Central memory CD4-positive, alpha-beta T cell (primary cell): ENCODE data around the gene HOXD3.

Source experiments
- DNase-seq: peaks from one replicate; pipeline ENCODE4 v3.0.0; 2022
- total RNA-seq, 3 experiments: gene quantifications; one replicate each; lab custom pipeline; 2026; lab: John Stamatoyannopoulos, UW

HOXD3 gene
- 0 reads per million in 3 experiments for total RNA-seq

DNA sequence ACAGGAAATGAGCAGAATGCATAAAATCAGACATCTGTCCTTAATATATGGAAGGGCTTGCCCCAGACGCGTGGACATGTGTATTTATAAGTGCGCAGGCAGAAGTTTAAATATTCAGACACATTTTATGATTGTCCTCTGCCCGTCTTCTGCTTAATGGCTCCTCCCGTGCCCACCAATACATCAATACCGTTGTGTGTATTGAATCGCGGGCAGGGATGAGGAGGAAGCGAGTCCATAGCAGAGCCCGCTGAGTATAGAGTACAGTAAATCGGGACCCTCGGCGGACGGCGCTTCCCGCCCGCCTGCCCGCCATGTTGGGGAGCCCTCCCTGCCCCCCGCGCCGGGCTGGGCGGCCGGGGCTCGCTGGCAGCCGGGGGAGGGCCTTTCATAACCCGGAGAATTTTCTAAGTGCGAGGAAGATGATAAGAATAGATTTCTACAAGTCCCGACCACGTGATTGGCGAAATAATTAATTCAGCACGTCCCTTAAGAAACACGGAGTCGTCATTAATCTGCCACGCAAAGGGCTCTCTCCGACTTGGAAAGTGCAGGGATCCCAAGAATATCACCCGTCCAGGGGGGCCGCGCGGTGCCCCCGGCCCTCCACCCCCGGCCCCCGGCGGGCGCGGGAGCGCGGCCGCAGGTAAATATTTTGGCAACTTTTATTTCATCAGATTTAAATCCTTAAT lies at the start of gene HOXD3:
Gene HOXD3 (plus strand): TSS at position 501 of the 692 bp plus-strand sequence. CDS start 11,808 bp downstream, outside the sequence.
- DNase-seq, result no peak

DNA sequence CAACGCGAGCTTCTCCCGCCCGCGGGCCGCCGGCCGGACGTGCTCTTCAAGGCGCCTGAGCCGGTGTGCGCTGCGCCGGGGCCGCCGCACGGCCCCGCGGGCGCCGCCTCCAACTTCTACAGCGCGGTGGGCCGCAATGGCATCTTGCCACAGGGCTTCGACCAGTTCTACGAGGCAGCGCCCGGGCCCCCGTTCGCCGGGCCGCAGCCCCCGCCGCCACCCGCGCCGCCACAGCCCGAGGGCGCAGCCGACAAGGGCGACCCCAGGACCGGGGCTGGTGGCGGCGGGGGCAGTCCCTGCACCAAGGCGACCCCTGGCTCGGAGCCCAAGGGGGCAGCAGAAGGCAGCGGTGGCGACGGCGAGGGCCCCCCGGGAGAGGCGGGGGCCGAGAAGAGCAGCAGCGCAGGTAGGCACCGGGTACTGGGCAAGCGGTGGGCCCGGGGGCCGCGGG lies 49.4 kb upstream of the HOXD3 start:
- DNase-seq, result no peak

DNA sequence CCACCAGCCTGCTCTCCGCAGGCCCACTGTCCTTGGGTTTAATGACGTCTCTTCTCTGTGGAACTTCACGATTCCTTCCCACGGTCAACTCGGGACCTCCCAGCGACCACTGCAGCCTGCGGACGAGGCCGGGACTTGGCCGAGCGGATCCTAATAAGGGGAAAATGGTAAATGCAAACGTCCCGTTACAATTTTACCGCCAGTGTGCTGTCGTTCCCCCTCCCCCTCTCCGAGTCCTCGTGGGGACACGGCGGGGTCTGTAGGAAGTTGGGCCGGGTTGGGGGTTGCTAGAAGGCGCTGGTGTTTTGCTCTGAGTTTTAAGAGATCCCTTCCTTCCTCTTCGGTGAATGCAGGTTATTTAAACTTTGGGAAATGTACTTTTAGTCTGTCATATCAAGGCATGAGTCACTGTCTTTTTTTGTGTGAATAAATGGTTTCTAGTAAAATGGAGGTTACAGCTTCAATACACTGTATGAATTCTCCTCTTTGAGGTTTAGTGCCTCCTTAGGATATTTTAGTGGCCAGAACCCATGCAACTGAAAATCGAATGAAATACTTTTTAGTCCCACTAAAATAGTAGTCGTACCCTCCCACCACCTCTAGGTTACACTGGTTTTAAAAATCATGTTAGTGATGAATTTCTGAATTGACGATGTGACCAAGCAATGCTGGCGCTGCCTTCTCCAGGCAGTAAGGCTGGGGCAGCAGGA lies 47.8 kb upstream of the HOXD3 start:
- DNase-seq, result no peak

DNA sequence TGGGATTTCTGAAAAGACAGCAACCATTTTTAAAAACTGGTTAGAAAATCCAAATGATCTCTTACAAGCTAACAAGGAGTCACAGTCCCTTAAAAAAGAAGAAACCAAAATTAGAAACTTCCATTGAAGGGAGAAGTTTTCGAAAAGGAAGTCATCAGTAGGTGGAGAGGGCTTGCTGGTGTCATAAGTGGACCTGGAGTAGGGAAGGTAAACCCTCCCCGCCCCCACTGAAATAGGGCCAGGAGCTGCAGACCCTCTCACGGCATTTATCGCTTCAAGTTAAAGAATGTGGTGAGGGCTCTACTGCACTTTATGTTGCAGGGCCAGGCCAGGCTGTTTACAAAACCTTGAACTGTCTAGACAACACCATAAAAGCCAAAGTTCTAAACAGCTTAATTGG lies 47.2 kb upstream of the HOXD3 start:
- no peak for DNase-seq

DNA sequence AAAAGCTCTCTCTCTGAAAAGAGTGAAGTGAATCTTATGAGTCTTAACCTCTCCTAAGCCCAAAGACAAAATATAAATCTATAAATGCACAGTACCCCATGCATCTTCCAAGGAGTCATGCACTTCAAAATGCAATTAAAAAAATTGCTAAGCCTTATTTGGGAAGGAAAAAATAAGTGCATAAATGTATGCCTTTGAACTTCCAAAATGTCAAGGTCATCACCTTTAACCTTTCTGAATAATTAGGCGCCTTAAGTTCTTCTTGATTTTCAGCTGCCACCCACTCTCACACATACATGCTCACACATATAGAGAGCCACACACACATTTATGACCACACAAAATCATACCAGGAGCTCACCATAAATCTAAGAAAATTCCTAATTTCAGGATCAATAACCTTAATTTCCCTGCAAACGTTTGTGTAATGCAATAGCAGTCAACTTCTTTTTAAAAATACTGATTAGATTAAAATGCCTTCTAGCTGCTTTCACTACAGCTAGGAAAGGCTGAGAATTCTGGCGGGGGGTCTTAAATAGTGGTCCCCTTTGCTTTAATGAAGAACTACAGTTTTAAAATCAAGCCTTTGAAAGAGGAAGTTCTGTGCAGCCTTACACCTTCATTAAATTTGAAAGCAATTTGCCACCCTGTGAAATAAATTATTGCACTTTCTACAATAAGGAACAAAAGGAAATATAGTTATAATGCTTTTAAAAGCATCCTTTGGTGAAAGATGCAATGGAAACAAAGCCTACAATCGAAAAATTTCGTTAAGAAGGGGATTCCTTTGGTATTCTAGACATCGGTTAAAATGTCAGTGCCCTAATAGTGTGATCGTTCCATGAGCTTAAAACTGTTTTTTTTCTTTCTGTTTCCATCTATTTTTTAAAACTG lies 46.4 kb upstream of the HOXD3 start:
- no peak for DNase-seq

DNA sequence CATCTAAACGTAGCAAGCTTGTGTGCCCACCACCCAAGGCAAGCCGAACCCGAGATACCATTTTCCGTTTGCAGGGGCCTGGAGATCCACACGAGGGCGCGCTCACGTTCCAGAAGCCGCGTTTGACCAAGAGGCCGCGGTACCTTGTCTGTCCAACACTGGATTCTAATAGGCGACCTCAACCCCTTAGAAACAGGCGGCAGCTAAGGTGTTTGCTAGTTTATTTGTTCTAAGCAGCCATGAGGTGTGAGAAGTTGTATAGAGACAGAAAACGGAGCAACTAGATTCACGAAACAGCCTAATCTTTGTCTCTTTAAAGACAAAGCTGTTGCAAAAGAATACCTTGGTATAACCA lies 45.8 kb upstream of the HOXD3 start:
- DNase-seq, result no peak

DNA sequence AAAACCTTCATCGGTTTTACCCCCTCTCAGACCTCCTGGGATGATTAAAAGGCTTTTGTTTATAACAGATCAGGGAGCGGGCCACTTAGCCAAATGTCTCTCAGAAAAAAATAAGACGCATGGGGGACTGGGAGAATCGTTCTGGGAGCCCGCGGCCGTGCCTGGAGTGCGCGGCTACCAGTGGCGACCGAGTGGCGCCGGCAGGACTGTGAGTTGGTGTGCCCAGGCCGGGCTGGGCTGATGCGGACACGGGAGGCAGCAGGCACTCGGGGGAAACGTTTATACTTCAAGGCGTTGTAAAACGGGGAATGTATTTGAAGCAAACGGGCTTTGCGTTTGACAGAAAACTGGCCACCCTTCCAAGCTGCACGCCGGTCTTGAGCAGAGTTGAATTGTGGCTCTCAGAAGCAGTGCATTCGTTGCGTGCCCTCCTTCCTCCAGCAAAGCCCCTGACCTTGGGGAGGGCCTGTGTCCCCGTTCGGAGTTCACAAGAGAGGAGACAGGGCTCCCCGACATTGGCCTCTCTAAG lies 45.2 kb upstream of the HOXD3 start:
- DNase-seq, result no peak

DNA sequence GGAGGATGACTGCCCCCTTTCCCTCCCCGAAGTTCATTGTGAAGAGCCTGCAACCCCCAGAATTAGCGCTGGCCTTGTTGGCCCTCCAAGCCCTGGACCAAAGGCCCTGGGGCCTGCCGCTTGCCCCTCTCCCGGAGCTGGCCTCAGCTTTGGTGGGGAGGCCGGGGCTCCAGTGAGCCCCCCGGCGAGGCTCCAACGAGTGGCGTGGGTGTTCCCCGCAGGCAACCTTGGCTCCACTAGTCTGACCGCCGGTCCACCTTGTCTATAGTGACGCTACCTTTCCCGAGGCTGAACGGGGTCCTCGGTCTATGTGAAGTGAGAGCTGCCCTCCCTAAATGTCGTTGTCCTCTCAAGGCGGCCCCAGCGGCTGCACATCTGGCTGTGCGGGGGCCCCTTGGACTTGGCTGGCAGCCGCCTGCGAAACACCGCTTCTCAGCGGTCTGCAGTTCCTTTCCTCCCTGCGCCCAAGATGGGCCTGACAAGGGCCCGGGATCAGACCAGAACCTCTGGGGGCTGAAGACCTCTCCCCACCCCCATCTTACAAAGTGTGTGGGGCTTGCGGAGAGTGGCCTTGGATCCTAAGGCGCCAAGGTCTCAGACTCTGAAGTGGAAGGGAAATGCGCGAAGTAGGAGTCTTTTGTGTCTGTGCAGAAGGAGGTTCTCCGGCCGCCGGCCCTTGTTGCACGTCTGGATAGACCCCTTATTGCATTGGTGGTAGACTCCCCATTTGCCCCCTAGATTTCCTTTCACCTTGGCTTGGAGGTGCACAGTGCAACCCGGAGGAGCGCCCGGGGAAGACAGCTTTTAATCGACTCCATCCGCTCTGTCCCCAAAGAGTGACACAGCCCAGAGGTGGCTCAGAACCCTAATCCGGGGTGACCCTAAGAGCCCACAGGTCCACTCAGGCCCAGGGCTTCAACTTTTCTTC lies 44.5 kb upstream of the HOXD3 start:
- no peak for DNase-seq

DNA sequence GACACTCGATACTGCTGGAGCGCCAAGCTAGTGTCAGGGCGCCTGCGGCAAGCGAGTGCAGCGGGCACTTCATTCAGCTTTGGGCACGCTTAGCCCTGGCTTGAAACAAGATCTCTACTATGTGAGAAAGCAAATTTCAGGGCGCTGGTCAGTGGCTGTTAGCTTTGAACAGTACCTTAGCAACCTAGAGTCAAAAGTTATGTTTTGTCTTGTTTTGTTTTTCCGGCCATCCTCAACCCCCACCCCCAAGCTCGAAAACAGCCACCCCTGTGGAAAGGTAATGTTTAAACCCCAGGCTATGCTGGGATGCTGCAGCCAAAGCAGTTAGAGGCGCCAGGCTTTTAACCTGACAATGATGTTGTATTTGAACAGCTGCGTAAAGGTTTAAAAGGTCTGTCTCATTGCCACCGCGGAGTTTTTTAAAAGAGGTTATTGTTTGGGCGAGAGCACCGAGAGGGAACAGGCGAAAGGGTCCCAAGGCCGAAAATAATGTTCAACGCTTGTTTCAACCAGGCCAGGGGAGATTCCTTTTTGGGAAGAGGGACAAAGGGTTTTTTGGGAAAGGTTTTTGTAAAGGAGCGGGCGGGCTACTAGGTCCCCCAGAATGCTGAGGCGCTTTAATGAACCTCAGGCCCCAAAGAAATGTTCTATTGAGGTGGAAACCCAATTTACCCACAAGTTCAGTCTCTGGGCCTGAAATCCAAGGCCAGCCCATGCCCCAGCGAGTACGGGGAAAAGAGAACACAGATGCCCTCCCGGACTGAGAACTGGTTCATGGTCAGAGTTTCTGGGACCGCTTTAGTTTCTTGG lies 42.8 kb upstream of the HOXD3 start:
- DNase-seq, result no peak

DNA sequence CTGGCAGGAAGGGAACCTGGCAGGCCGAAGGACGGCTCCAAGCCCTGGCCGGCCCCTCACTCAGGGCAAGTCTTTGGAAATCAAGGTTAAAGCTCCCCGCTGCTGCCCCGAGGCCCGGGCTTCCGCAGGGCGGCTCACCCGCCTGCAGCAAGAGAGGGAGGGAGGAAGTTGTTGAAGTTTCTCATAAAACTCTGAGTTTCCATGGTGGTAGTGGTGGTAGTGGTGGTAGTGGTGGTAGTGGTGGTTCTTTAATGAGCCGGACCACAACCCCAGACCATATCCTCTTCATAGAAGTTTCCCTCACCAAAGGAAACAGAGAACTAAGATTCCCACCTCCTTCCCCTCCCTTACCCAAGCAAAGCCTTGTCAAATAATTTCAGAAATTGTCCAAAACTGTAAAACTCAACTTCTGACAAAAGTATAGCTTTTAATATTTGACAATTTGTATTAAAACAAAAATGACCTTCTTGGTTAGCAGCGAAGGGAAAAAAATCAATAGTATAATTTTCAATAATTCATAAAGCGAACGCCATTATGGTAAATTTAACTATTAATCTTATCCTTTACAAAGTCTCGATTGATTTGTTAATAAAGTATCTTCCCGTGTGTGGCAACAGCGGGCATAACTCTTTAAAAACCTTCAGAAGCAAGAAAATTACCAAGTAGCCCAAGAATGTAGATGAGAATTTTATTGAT lies 42.0 kb upstream of the HOXD3 start:
- DNase-seq, result no peak

DNA sequence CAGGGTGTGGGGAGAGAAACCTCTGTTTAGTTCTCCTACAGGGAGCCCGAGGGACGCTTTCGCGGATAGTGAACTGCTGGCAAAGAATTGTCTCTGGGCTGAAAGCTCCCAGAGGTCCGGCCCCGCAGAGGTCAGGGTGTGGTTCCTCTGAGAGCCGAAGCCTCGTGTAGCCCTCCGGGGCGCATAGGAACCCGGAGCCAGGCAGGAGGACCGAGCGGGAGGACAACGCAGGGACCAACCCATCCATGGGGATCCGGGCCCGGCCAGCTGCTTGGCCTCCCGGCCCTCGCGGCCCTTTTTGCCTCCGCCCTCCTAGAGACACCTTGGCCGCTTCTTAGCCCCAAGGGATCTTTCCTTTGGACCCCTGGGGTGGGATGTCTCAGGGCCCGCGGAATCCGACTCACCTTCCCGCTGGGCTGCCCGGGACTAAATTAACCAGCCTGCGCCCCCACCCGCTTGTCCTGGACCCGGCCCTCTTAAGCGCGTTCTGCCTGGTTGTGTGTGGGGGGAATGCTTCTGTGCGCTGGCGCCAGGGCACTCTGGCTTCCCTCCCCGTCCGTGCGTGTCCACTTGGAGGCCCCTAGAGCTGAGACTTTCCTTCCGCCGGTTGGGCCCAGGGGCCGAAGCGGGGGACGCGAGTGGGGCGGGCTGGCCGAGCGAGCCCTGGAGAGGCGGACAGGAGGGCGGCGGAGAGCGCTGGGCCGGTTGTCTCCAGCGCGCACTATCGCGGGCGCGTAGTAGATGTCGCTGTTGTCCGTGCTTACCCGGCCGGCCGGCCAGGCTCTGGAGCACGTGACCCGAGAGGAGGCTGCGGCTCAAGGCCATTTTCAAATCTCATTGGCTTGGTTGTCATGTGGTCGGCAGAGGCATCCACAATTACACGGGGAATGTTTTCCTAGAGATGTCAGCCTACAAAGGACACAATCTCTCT lies 41.0 kb upstream of the HOXD3 start, which contains the start of gene HOXD10:
Gene HOXD10 (plus strand): TSS at position 896 of the 931 bp plus-strand sequence. CDS start 56 bp downstream, outside the sequence.
- no peak for DNase-seq

DNA sequence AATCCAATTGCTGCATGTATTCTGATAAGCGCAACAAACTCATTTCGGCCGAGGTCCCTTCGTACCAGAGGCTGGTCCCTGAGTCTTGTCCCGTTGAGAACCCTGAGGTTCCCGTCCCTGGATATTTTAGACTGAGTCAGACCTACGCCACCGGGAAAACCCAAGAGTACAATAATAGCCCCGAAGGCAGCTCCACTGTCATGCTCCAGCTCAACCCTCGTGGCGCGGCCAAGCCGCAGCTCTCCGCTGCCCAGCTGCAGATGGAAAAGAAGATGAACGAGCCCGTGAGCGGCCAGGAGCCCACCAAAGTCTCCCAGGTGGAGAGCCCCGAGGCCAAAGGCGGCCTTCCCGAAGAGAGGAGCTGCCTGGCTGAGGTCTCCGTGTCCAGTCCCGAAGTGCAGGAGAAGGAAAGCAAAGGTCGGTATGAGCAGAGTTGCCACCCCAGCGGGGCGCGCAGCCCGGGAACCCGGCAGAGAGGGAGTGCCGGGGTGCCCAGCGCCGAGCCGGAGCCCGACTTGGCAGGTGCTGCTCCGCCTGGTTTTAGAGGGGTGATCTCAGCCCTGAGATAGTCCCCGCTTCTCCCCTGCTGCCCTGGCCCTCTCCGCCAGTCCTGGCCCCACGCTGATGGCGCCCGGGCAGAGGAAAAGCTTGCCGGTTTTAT lies 39.8 kb upstream of the HOXD3 start:
- no peak for DNase-seq

DNA sequence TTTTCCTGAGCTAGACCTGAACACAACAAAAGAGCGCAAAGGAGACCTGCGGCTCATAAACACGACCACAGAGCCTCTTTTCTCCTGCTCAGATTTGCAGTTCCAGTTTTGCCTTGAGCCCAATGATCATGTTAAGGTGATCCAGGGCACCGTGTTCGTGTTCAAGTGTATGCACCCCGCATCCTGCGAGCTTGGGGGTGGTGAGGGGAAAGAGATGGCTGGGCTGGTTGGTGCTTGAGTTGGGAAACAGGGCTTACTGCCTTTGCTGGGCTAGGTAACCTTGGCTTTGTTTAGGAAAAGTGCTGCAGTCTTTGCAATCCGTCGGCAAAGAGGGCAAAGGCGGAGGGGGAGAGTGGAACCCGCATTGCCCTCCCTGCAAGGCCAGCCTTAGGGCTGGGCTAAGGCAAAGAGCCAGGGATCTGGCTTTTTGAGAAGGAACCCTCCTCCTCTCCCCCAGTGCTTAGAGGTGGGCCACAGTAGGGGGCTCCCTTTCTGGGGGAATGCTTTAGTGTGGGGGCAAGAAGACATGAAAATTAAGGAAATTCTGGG lies 39.2 kb upstream of the HOXD3 start:
- DNase-seq, result no peak

DNA sequence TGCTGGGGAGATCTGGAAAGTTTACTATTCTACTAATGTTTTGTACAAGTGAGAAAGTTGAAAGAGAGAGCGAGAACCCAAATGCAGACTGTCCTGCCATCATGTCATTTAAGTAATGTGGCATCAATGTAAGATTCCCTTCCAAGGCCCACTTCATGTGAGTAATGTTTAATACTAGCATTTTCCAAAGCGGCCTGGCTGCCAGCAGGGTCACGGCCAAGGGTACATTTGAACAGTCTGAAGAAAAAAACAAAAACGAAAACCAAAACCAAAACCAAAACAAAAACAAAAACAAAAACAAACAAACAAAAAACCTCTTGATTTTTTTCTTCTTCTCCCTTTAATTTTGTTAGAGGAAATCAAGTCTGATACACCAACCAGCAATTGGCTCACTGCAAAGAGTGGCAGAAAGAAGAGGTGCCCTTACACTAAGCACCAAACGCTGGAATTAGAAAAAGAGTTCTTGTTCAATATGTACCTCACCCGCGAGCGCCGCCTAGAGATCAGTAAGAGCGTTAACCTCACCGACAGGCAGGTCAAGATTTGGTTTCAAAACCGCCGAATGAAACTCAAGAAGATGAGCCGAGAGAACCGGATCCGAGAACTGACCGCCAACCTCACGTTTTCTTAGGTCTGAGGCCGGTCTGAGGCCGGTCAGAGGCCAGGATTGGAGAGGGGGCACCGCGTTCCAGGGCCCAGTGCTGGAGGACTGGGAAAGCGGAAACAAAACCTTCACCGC lies 38.3 kb upstream of the HOXD3 start:
- no peak for DNase-seq

DNA sequence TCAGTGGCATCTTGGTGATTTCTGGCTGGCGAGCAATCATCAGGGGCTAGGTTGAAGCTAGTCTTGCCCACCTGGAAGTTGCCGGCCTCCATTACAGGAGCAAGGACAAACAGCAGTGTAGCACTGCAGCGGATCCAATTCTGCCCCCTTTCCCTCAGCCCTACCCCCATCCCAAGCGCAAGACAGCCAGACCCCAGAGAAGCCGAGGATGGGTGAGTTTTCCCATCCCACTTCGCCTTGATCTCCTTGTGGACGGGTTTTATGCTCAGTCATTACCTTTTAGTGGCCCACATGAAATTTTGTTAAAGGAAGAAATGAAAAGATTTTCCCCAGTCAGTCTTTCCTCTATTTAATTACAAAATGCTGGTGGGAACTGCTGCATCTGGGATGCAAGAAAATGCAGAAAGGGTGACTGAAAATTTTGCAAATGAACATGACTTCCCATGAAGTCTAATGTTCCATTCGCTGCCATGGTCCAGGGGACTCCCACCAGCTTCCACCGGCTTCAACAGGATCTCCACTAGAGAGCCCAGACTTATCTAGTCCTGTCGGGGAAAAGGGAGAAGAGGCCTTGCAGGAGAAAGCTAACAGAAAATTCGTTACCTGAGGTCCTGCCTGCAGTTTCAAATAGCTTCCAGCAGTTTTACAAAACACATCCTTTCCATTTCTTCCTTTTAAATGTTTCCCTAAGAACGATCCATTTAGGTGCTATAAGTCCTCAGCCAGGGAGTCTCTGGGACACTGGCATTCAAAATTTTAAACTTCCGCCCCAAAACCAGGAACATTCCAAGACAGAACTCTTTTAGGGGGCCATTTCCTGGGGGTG lies 36.5 kb upstream of the HOXD3 start:
- DNase-seq, result no peak
